ENCODE measurements around the gene TRMT2A.

TRMT2A gene

GRCh38 chr22:20123366-20124082, 6.5 kb upstream of the TRMT2A start:
- H3K4me3 ChIP-seq (ENCODE audit: low read length), result no peak overlapping the region
- no peak overlapping the region for H2AFZ ChIP-seq (ENCODE audit: low read length)
- H3F3A ChIP-seq (ENCODE audit: insufficient read depth, low read length), result peaks cover 11% of the 10 kb centered on the region
- H3K27me3 ChIP-seq (replicated peaks; ENCODE audit: insufficient read depth, low read length), result no peaks in the 10 kb centered on the region
- H3K4me1 ChIP-seq (ENCODE audit: low read length), result peaks cover 8% of the 10 kb centered on the region
- peaks cover 27% of the 10 kb centered on the region for H4K20me1 ChIP-seq (ENCODE audit: insufficient read depth, low read length)
- H3K79me2 ChIP-seq (ENCODE audit: low read length), result peaks cover 63% of the 10 kb centered on the region
- H3K27ac ChIP-seq (ENCODE audit: low read length), result no peak overlapping the region
- no peak for DNase-seq
- no peaks in the 10 kb centered on the region for H3K9me2 ChIP-seq (replicated peaks; ENCODE audit: insufficient read depth, low read length)
- no peak for TF ChIP-seq EZH2 (optimal IDR thresholded peaks at IDR 0.05; ENCODE audit: low read depth, low read length)
- TF ChIP-seq EZH2phosphoT487 (IDR thresholded peaks at IDR 0.05; ENCODE audit: low read length), result no peak
- no peak for TF ChIP-seq CTCF (IDR thresholded peaks at IDR 0.05; ENCODE audit: low read length)
- no peak overlapping the region for H3K4me2 ChIP-seq (ENCODE audit: low read depth, low read length)
- H3K9ac ChIP-seq (ENCODE audit: low read length), result no peak overlapping the region
- H3K36me3 ChIP-seq (replicated peaks; ENCODE audit: insufficient read depth, low read length), result peaks cover 10% of the 10 kb centered on the region; the same call in 1 of the 2 replicates
- H3K9me3 ChIP-seq (replicated peaks; ENCODE audit: insufficient read depth, low read length), result no peaks in the 10 kb centered on the region

- no peak overlapping the region for H2AFZ ChIP-seq (ENCODE audit: low read length)
- H3K4me1 ChIP-seq (ENCODE audit: low read length), result peaks cover 8% of the 10 kb centered on the region
- no peak overlapping the region for H3K9ac ChIP-seq (ENCODE audit: low read length)
- no peak overlapping the region for H3K4me3 ChIP-seq (ENCODE audit: low read length)
- no peak for DNase-seq
- no peak for TF ChIP-seq EZH2phosphoT487 (IDR thresholded peaks at IDR 0.05; ENCODE audit: low read length)
- TF ChIP-seq CTCF (IDR thresholded peaks at IDR 0.05; ENCODE audit: low read length), result no peak
- no peak for TF ChIP-seq EZH2 (optimal IDR thresholded peaks at IDR 0.05; ENCODE audit: low read depth, low read length)
- peaks cover 27% of the 10 kb centered on the region for H4K20me1 ChIP-seq (ENCODE audit: insufficient read depth, low read length)
- no peak overlapping the region for H3K27ac ChIP-seq (ENCODE audit: low read length)
- H3K79me2 ChIP-seq (ENCODE audit: low read length), result peaks cover 72% of the 10 kb centered on the region
- H3K9me3 ChIP-seq (replicated peaks; ENCODE audit: insufficient read depth, low read length), result no peaks in the 10 kb centered on the region
- no peak overlapping the region for H3K4me2 ChIP-seq (ENCODE audit: low read depth, low read length)
- H3K36me3 ChIP-seq (replicated peaks; ENCODE audit: insufficient read depth, low read length), result peaks cover 10% of the 10 kb centered on the region; the same call in 1 of the 2 replicates
- H3K9me2 ChIP-seq (replicated peaks; ENCODE audit: insufficient read depth, low read length), result no peaks in the 10 kb centered on the region
- no peaks in the 10 kb centered on the region for H3F3A ChIP-seq (ENCODE audit: insufficient read depth, low read length)
- no peaks in the 10 kb centered on the region for H3K27me3 ChIP-seq (replicated peaks; ENCODE audit: insufficient read depth, low read length)
Observed at GRCh38 chr22:20121856-20122415, 4.9 kb upstream of the TRMT2A start.

GRCh38 chr22:20118300-20119020, 1.4 kb upstream of the TRMT2A start:
- peak overlapping the region; percentile 81 for H3K4me3 ChIP-seq (ENCODE audit: low read length)
- H3F3A ChIP-seq (ENCODE audit: insufficient read depth, low read length), result no peaks in the 10 kb centered on the region
- TF ChIP-seq CTCF (IDR thresholded peaks at IDR 0.05; ENCODE audit: low read length) (no peak), EZH2phosphoT487 (IDR thresholded peaks at IDR 0.05; ENCODE audit: low read length) (no peak)
- H3K27me3 ChIP-seq (replicated peaks; ENCODE audit: insufficient read depth, low read length), result no peaks in the 10 kb centered on the region
- H3K27ac ChIP-seq (ENCODE audit: low read length), result peak overlapping the region; percentile 50; the same call in 1 of the 2 replicates
- H2AFZ ChIP-seq (ENCODE audit: low read length), result no peak overlapping the region
- H4K20me1 ChIP-seq (ENCODE audit: insufficient read depth, low read length), result peaks cover 17% of the 10 kb centered on the region
- H3K9ac ChIP-seq (ENCODE audit: low read length), result peak overlapping the region; percentile 94
- no peaks in the 10 kb centered on the region for H3K9me2 ChIP-seq (replicated peaks; ENCODE audit: insufficient read depth, low read length)
- peaks cover 92% of the 10 kb centered on the region for H3K79me2 ChIP-seq (ENCODE audit: low read length)
- H3K4me2 ChIP-seq (ENCODE audit: low read depth, low read length), result peak overlapping the region; percentile 91
- DNase-seq, result no peak
- peaks cover 10% of the 10 kb centered on the region; the same call in 1 of the 2 replicates for H3K36me3 ChIP-seq (replicated peaks; ENCODE audit: insufficient read depth, low read length)
- H3K9me3 ChIP-seq (replicated peaks; ENCODE audit: insufficient read depth, low read length), result no peaks in the 10 kb centered on the region
- H3K4me1 ChIP-seq (ENCODE audit: low read length), result peaks cover 16% of the 10 kb centered on the region
